ENCODE measurements around the gene WASF1. TPM values are rescaled to one million over a fixed set of nuclear protein-coding genes. Genes with fewer than 3 reads are reported as not detected.

The WASF1 gene
- total RNA-seq, 2 experiments from 2014 or later: 0.48 to 0.76 TPM

- Mint-ChIP-seq H3K9me3 (no peaks in the 10 kb centered on the region), H3K27ac (no peak overlapping the region), H3K36me3 (ENCODE audit: low read depth) (peaks cover 10% of the 10 kb centered on the region), H3K4me1 (peaks cover 12% of the 10 kb centered on the region), H3K27me3 (no peaks in the 10 kb centered on the region), H3K4me3 (no peak overlapping the region)
- DNase-seq: no peak
- POLR2A ChIA-PET: no interaction called here
- CTCF ChIA-PET: no interaction called here
Observed at GRCh38 chr6:110190726-110191125, 11.3 kb upstream of the WASF1 start.

DNA sequence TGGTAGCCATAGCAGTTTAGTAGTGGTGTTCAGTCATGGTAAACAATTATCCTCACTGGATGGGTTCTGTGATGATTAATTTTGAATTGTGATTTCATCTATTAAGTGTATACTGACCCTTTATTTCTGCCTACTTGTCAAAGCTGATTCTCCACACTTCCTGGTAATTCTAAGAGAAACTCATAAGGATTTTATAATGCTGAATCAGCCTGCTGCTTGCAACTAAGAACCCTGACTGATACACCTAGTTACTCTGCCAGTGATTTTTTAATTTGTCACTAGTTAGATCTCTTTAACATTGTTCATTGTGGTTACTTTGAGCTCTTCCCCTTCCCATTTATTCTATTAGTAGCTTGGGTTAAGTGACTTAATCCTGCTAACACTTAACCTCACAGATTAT is 9.3 kb upstream of the WASF1 start:
- POLR2A ChIA-PET: interaction anchor here (2.2 kb wide), 1 partner anchor 9 kb away, joined by 10 read pairs; the partner anchor contains the start of genes CDC40 and WASF1
- no peak overlapping the region for H3K27ac Mint-ChIP-seq
- no peak for DNase-seq
- H3K36me3 Mint-ChIP-seq (ENCODE audit: low read depth): peaks cover 4% of the 10 kb centered on the region
- no peaks in the 10 kb centered on the region for H3K9me3 Mint-ChIP-seq
- no peaks in the 10 kb centered on the region for H3K27me3 Mint-ChIP-seq
- CTCF ChIA-PET: interaction anchor here (0.7 kb wide), 1 partner anchor 10 kb away, joined by 3 read pairs; no protein-coding TSS in a partner anchor
- H3K4me3 Mint-ChIP-seq: no peak overlapping the region
- H3K4me1 Mint-ChIP-seq: peaks cover 20% of the 10 kb centered on the region

DNA sequence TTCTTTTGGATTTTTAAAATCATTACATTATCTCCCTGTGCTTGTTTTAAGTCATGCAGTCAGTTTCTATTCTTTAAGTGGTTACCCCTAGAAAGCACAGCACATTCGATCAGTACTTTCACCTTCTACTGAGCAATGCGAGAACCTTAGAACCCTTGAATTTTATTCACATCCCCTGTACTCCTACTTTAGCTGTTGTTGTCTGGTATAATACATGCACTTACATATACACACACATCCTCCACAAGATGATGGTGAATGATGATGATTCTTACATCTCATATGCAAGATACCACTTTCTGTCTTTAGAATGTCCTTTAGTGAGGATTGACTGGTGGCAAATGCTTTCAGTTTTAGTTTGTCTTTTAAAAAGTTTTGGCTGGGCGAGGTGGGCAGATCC is 6.4 kb upstream of the WASF1 start:
- no peak for DNase-seq
- Mint-ChIP-seq H3K36me3 (ENCODE audit: low read depth) (no peaks in the 10 kb centered on the region), H3K27me3 (no peaks in the 10 kb centered on the region), H3K4me3 (peak overlapping the region; percentile 8), H3K4me1 (peaks cover 20% of the 10 kb centered on the region), H3K9me3 (no peaks in the 10 kb centered on the region), H3K27ac (no peak overlapping the region)
- ChIA-PET POLR2A (no interaction called here), CTCF (no interaction called here)

DNA sequence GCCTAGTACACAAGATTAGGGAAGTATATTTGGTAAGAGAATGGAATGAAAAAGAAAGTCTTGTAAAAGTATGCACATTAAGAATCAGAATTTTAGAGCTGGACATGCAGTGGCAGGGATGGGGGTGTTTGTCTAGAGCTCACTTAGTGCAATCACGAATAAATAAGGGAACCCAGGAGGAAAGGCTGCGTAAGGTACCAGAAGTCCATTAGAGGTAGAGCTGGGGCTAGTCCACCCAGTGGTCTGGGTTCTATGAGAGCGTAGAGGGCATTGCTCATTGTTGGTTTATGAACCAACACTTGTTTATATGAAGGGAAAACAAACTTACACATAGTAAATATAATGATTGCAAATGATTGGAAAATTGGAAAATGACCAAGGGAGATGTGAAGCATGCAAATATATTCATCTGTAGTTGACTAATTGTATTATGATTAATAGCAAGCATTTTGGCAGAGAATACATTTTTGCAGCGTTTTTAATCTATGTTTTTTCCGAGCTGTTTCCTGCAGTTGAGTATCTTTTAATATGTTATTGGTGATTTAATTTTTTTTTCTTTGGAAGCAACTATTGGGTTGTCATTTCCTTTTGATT is 3.9 kb upstream of the WASF1 start:
- peaks cover 2% of the 10 kb centered on the region for H3K27me3 Mint-ChIP-seq
- no peak overlapping the region for H3K27ac Mint-ChIP-seq
- no peaks in the 10 kb centered on the region for H3K9me3 Mint-ChIP-seq
- POLR2A ChIA-PET: no interaction called here
- CTCF ChIA-PET: no interaction called here
- H3K4me1 Mint-ChIP-seq: peaks cover 18% of the 10 kb centered on the region
- no peaks in the 10 kb centered on the region for H3K36me3 Mint-ChIP-seq (ENCODE audit: low read depth)
- no peak overlapping the region for H3K4me3 Mint-ChIP-seq
- DNase-seq: no peak

DNA sequence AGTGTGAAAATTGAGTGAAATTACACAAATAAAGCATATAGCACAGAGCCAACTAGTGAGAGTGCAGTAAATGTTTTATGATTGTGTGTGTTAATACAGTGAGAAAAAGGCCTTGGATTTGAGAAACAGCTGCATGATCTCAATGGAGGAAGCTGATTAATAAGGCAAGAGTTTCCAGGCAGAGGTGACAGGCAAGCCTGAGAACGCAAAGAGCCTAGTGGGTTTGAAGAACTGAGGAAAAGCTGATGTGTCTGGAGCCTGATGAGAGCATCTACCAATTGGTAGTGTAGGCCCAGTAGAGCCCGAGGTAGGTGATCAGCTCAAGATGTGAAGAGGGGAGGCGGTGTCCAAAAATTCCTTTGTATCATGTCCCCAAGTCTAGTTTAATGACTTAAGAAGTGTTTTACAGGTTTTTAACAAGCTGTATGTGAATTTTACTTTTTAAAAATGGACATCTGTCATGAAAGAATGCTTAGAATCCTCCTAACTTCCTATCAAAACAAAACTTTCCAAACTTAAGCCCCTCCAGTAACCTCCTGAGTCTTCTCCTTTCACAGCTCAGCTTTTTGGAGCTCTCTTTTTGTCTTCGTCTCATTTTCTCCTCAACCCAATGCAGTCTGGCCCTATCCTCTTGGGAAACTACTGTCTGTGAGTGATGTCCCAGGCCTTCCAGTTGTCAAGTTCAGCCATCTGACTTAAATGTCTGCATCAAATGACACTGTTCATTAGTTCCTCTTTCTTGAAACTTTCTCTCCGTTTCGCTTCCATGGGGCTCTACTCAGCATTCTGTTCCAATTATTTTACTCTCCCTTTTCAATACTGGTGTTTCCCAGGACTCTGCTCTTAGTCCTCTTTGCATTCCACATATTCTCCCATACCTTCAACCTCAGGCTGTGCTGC is 1.9 kb upstream of the WASF1 start:
- CTCF ChIA-PET: interaction anchor here (0.6 to 1.0 kb wide), 2 partner anchors 142 to 725 kb away, joined by 3 to 5 read pairs; no protein-coding TSS in a partner anchor
- POLR2A ChIA-PET: interaction anchor here (0.8 to 2.3 kb wide), 4 partner anchors 8 to 690 kb away, joined by 3 to 10 read pairs (median 3); no protein-coding TSS in a partner anchor
- Mint-ChIP-seq H3K4me3 (no peak overlapping the region), H3K9me3 (no peaks in the 10 kb centered on the region), H3K36me3 (ENCODE audit: low read depth) (no peaks in the 10 kb centered on the region), H3K27me3 (peaks cover 7% of the 10 kb centered on the region), H3K27ac (no peak overlapping the region), H3K4me1 (peaks cover 18% of the 10 kb centered on the region)
- DNase-seq: no peak

- peak; percentile 69 for DNase-seq
- H3K9me3 Mint-ChIP-seq: no peaks in the 10 kb centered on the region
- peaks cover 10% of the 10 kb centered on the region for H3K4me1 Mint-ChIP-seq
- H3K27ac Mint-ChIP-seq: no peak within 1 kb of the TSS
- POLR2A ChIA-PET: interaction anchor here (0.8 to 2.3 kb wide), 9 partner anchors 9 to 797 kb away, joined by 3 to 10 read pairs (median 3); partner anchors contain the start of genes AMD1 and CDK19
- CTCF ChIA-PET: interaction anchor here (0.7 to 1.7 kb wide), 6 partner anchors 10 to 689 kb away, joined by 3 to 6 read pairs (median 4); no protein-coding TSS in a partner anchor
- no peaks in the 10 kb centered on the region for H3K36me3 Mint-ChIP-seq (ENCODE audit: low read depth)
- no peak within 1 kb of the TSS for H3K4me3 Mint-ChIP-seq
- H3K27me3 Mint-ChIP-seq: peaks cover 10% of the 10 kb centered on the region
Observed at GRCh38 chr6:110180228-110181008, 948 bp upstream of the WASF1 start, which contains the start of gene CDC40. TSS of gene CDC40 (plus strand) at chr6:110180427. CDS start at chr6:110180445, 18 bp downstream.

DNA sequence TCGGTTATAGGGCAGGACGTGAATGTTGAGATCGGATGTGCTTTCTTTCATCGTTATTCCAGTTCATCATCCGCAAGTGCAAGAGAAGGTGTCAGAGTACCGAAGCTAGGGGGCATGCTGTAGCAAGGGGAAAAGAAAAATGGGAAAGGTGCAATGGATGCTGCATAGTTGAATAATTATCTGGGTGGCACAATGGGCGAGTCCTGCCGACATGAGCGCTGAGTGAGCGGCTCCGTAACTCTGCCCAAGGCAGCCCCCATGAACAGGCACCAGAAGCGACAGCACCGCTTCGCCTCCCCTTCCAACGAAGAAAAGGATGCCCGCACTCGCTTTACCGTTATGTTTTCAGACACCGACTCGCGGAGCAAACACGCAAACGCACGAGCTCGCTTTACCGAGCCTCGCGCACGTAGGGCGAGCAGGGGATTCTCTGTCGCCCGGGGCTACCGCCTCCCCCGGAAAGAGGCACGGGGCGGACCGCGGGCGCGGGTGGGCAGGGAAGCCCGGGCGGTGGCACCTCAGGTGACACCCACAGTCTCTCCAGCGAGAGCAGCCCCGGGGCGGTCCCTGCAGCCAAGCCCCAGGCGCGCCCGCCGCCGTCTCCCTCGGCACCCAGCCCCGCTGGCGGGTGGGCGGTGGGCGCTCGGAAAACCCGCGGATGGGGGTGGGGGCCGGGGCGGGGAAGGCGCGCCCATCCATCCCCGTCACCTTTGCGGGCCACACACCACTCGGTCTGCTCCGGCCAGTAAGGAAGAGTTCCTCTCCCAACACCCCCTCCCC is 654 bp downstream of the WASF1 start:
- peak overlapping the region; percentile 65 for H3K4me3 Mint-ChIP-seq
- no peak overlapping the region for H3K27ac Mint-ChIP-seq
- peaks cover 22% of the 10 kb centered on the region for H3K27me3 Mint-ChIP-seq
- POLR2A ChIA-PET: interaction anchor here (1.3 to 2.3 kb wide), 5 partner anchors 10 to 796 kb away, joined by 3 to 10 read pairs (median 5); partner anchors contain the start of gene CDK19
- CTCF ChIA-PET: interaction anchor here (1.3 to 1.7 kb wide), 5 partner anchors 21 to 687 kb away, joined by 3 to 6 read pairs (median 5); no protein-coding TSS in a partner anchor
- no peaks in the 10 kb centered on the region for H3K9me3 Mint-ChIP-seq
- H3K36me3 Mint-ChIP-seq (ENCODE audit: low read depth): no peaks in the 10 kb centered on the region
- DNase-seq: peak; percentile 56
- H3K4me1 Mint-ChIP-seq: peaks cover 4% of the 10 kb centered on the region

DNA sequence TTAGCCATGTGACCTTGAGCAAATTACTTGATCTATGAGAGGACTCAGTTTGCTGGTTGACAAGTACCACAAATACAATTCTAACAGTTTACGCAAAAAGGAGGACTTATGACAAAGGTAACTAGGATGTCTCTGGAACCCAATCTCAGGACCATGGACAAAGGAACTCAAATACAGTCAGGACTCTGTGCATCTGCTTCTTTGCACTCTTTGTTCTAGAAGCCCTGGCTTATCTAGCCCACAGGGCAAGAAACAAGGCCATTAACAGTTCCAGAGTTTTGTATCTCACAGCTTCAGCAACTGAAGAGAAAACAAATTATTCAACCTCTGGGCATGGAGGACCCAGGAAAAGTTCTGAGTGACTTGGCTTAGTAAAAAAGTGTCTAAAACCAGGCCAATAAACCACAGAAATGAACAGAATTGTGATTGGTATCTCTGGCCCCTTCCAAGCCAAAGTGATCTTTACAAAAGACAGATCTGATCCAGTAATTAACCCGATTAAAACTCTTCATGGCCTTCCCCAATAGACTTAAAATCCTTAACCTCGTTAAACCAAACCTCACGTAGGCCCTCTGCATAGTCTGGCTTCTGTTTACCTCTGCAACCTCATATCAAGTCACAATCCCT is 5.9 kb downstream of the WASF1 start:
- Mint-ChIP-seq H3K27ac (no peak overlapping the region), H3K4me1 (peaks cover 4% of the 10 kb centered on the region), H3K4me3 (no peak overlapping the region), H3K27me3 (peaks cover 25% of the 10 kb centered on the region), H3K36me3 (ENCODE audit: low read depth) (no peaks in the 10 kb centered on the region), H3K9me3 (no peaks in the 10 kb centered on the region)
- ChIA-PET CTCF (no interaction called here), POLR2A (no interaction called here)
- no peak for DNase-seq

DNA sequence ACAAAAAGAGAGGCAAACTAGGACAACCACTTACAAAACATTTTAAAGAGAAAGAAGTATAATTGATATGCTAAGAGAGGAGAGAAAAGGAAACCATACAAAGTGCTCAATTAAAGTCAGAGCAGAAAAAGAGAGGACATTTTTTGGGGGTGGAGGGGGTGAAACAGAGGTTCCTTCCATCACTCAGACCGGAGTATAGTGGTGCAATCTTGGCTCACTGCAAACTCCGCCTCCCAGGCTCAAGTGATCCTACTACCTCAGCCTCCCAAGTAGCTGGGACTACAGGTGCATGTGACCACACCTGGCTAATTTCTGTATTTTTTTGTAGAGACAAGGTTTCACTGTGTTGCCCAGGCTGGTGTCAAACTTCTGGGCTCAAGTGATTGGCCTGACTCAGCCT is 9.4 kb downstream of the WASF1 start:
- DNase-seq: no peak
- no peaks in the 10 kb centered on the region for H3K9me3 Mint-ChIP-seq
- POLR2A ChIA-PET: no interaction called here
- H3K27ac Mint-ChIP-seq: no peak overlapping the region
- H3K4me3 Mint-ChIP-seq: no peak overlapping the region
- H3K36me3 Mint-ChIP-seq (ENCODE audit: low read depth): no peaks in the 10 kb centered on the region
- CTCF ChIA-PET: interaction anchor here (1.6 kb wide), 1 partner anchor 10 kb away, joined by 3 read pairs; the partner anchor contains the start of gene CDC40
- H3K27me3 Mint-ChIP-seq: peaks cover 19% of the 10 kb centered on the region
- no peaks in the 10 kb centered on the region for H3K4me1 Mint-ChIP-seq

DNA sequence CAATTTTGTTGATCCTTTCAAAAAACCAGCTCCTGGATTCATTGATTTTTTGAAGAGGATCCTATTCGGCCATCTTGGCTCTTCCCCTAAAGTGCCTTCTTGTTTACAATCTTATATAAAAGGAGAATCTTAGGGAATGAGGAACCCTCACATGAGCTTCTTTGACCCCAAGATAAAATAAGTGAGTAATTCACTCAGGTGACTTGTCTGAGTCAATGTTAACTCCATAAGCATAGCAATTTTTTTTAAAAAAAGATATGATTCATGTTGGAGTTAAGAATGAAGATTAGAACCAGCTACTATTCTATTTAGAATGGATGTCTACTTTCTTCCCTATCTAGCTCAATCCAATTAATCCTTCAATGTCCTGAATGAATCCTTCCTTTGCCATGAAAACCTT is 21.0 kb downstream of the WASF1 start:
- Mint-ChIP-seq H3K4me3 (no peak overlapping the region), H3K27me3 (peaks cover 16% of the 10 kb centered on the region), H3K36me3 (ENCODE audit: low read depth) (no peaks in the 10 kb centered on the region), H3K27ac (no peak overlapping the region), H3K4me1 (no peaks in the 10 kb centered on the region), H3K9me3 (no peaks in the 10 kb centered on the region)
- CTCF ChIA-PET: interaction anchor here (1.1 kb wide), 1 partner anchor 119 kb away, joined by 3 read pairs; no protein-coding TSS in a partner anchor
- POLR2A ChIA-PET: no interaction called here
- no peak for DNase-seq

DNA sequence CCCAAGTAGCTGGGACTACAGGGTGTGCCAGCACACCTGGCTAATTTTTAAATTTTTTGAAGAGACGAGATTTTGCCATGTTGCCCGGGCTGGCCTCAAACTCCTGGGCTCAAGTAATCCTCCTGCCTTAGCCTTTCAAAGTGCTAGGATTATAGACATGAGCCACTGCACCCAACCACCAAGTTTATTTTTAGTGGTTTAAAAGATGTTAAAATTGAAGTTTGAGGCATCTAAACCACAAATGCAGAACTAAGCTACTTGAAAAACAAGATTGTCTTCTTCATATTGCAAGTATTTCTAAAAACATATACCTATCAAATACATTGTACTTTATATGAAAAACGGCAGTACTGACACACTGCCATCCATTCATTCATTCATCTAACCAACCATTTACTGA is 31.6 kb downstream of the WASF1 start:
- H3K27ac Mint-ChIP-seq: no peak overlapping the region
- H3K4me1 Mint-ChIP-seq: no peaks in the 10 kb centered on the region
- peaks cover 7% of the 10 kb centered on the region for H3K27me3 Mint-ChIP-seq
- POLR2A ChIA-PET: no interaction called here
- CTCF ChIA-PET: no interaction called here
- no peak overlapping the region for H3K4me3 Mint-ChIP-seq
- no peaks in the 10 kb centered on the region for H3K36me3 Mint-ChIP-seq (ENCODE audit: low read depth)
- H3K9me3 Mint-ChIP-seq: no peaks in the 10 kb centered on the region
- DNase-seq: no peak

GRCh38 chr6:110140650-110141049 is 38.8 kb downstream of the WASF1 start:
- POLR2A ChIA-PET: no interaction called here
- H3K4me3 Mint-ChIP-seq: no peak overlapping the region
- no peaks in the 10 kb centered on the region for H3K36me3 Mint-ChIP-seq (ENCODE audit: low read depth)
- no peaks in the 10 kb centered on the region for H3K9me3 Mint-ChIP-seq
- no peak overlapping the region for H3K27ac Mint-ChIP-seq
- H3K27me3 Mint-ChIP-seq: peaks cover 5% of the 10 kb centered on the region
- DNase-seq: no peak
- H3K4me1 Mint-ChIP-seq: no peaks in the 10 kb centered on the region
- CTCF ChIA-PET: no interaction called here

Data from activated CD4-positive, alpha-beta memory T cell treated with anti-CD3 and anti-CD28 coated beads, Interleukin-2, amount 10 ng/mL, durations not matched to agents 7 days and 5 days (primary cell).